BJ (cell line): ENCODE data around the gene CDHR3. TPM values are rescaled to one million over a fixed set of nuclear protein-coding genes. Genes with fewer than 3 reads are reported as not detected.

Experiments
- CTCF ChIA-PET: fragments of 350-600 bp; formaldehyde crosslinking; extraction: SDS; loops from one replicate; lab custom pipeline; 2021; ENCODE audit warnings: antibody characterized with exemption, inconsistent platforms; lab: Yijun Ruan, JAX
- POLR2A ChIA-PET: fragments of 300-600 bp; sonication (Branson Sonifier 250); formaldehyde crosslinking; extraction: SDS; loops from one replicate; lab custom pipeline; 2021; ENCODE audit warnings: antibody characterized with exemption; lab: Charles Lee
- DNase-seq: peaks from one replicate; pipeline ENCODE4 v3.0.0-alpha.2; 2011; ENCODE audit warnings: low read depth
- H3K27me3 ChIP-seq: 2 replicates; pipeline ENCODE4 v1.6.0; 2011; ENCODE audit warnings: low read length; ENCODE audit not compliant: control insufficient read depth, insufficient read depth
- H3K36me3 ChIP-seq: 2 replicates; pipeline ENCODE4 v1.5.1; 2011; ENCODE audit warnings: low read length; ENCODE audit not compliant: control insufficient read depth, insufficient read depth
- H3K4me3 ChIP-seq: 2 replicates; pipeline ENCODE4 v1.5.1; 2011; ENCODE audit warnings: low read depth, mild to moderate bottlenecking, control low read depth, low read length
- CTCF ChIP-seq: IDR thresholded peaks from 2 replicates; pipeline ENCODE4 v1.5.1; 2011; ENCODE audit warnings: low read depth, mild to moderate bottlenecking, control low read depth, inconsistent platforms, low read length, moderate library complexity; ENCODE audit not compliant: insufficient read depth
- polyA plus RNA-seq: library from polyadenylated mRNA; depleted of rRNA; stranded (reverse); fragments of >200 nt; gene quantifications from 2 replicates; pipeline ENCODE4 v1.2.3, GENCODE V29; 2011

Gene CDHR3
- polyA plus RNA-seq, 1 experiment = 2.9 TPM

GRCh38 chr7:106034383-106034782, 71.3 kb downstream of the CDHR3 start:
- TF ChIP-seq CTCF = no peak
- Histone ChIP-seq H3K27me3 (no peaks in the 10 kb centered on the region), H3K36me3 (no peaks in the 10 kb centered on the region), H3K4me3 (no peak overlapping the region)
- CTCF ChIA-PET = interaction anchor here (0.8 kb wide), 2 partner anchors 25 to 63 kb away, joined by 3 read pairs; no protein-coding TSS in a partner anchor
- POLR2A ChIA-PET = no interaction called here
- DNase-seq = no peak

GRCh38 chr7:106035568-106035967, 72.5 kb downstream of the CDHR3 start:
- no peak for TF ChIP-seq CTCF
- ChIA-PET CTCF (interaction anchor here (0.8 kb wide), 1 partner anchor 23 kb away, joined by 3 read pairs; no protein-coding TSS in a partner anchor), POLR2A (no interaction called here)
- Histone ChIP-seq H3K4me3 (no peak overlapping the region), H3K36me3 (no peaks in the 10 kb centered on the region), H3K27me3 (no peaks in the 10 kb centered on the region)
- DNase-seq = no peak

GRCh38 chr7:106036004-106036403, 72.9 kb downstream of the CDHR3 start:
- no peak for TF ChIP-seq CTCF
- H3K36me3 ChIP-seq = no peaks in the 10 kb centered on the region
- POLR2A ChIA-PET = no interaction called here
- no peak for DNase-seq
- CTCF ChIA-PET = interaction anchor here (0.8 to 2.8 kb wide), 4 partner anchors 23 to 276 kb away, joined by 3 to 11 read pairs (median 4); no protein-coding TSS in a partner anchor
- H3K27me3 ChIP-seq = no peaks in the 10 kb centered on the region
- no peak overlapping the region for H3K4me3 ChIP-seq

- Histone ChIP-seq H3K36me3 (no peaks in the 10 kb centered on the region), H3K4me3 (no peak overlapping the region), H3K27me3 (no peaks in the 10 kb centered on the region)
- POLR2A ChIA-PET = no interaction called here
- CTCF ChIA-PET = interaction anchor here (1.4 to 2.8 kb wide), 4 partner anchors 12 to 277 kb away, joined by 4 to 11 read pairs (median 4); no protein-coding TSS in a partner anchor
- TF ChIP-seq CTCF = no peak
- no peak for DNase-seq
Observed at GRCh38 chr7:106037489-106038176, 74.6 kb downstream of the CDHR3 start.

GRCh38 chr7:106038289-106038688, 75.2 kb downstream of the CDHR3 start:
- ChIA-PET POLR2A (no interaction called here), CTCF (interaction anchor here (1.4 to 11.0 kb wide), 6 partner anchors 13 to 386 kb away, joined by 3 to 128 read pairs (median 8); no protein-coding TSS in a partner anchor)
- no peak for TF ChIP-seq CTCF
- H3K4me3 ChIP-seq = no peak overlapping the region
- no peak for DNase-seq
- no peaks in the 10 kb centered on the region for H3K36me3 ChIP-seq
- H3K27me3 ChIP-seq = no peaks in the 10 kb centered on the region
